ENCODE results near the gene C1QL2. TPM values are rescaled to one million over a fixed set of nuclear protein-coding genes. Genes with fewer than 3 reads are reported as not detected.
A peak's percentile ranks its signal among the peaks of the same experiment; 100 is the strongest.

The C1QL2 gene
- total and polyA plus RNA-seq, 10 donors: not detected

DNA sequence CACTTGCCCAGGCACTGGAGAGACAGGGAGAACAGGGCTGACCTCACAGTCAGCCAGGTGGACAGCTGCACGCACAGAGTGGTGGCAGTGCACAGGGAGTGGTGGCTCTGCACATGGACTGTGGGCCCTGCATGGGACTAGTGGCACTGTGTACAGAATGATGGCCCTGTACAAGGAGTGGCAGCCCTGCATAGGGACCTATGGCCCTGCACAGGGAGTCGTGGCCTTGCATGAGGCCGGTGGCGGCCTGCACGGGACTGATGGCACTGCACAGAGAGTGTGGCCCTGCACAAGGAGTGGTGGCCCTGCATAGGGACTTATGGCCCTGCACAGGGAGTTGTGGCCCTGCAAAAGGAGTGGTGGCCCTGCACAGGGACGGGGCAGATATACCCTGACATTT is 46.0 kb upstream of the C1QL2 start:
- no peak for TF ChIP-seq POLR2A (IDR thresholded peaks at IDR 0.05)
- TF ChIP-seq CTCF (IDR thresholded peaks at IDR 0.05 in 8 of 11, conservative IDR thresholded peaks at IDR 0.05 in 3 of 11): no peak
- TF ChIP-seq POLR2AphosphoS5 (IDR thresholded peaks at IDR 0.05): no peak
- Histone ChIP-seq H3K4me1 (no peaks in the 10 kb centered on the region), H3K27me3 (replicated peaks in 1 of 7) (peaks cover 0 to 13% (median 0%) of the 10 kb centered on the region in 7 donors), H3K9me3 (no peaks in the 10 kb centered on the region), H3K27ac (no peak overlapping the region), H3K36me3 (no peaks in the 10 kb centered on the region), H3K4me3 (no peak overlapping the region)
- intact Hi-C loops (cut with DNase I; ENCODE audit: low total_unique reads): no loop called here
- DNase-seq: peak; percentile 63
- 65 to 95% (median 86%) methylated on average over 5 to 6 of the region's 6 CpGs for WGBS, 5 donors

- 47 to 89% (median 64%) methylated on average over 1 of the region's 1 CpG for WGBS, 5 donors
- intact Hi-C loops (cut with DNase I; ENCODE audit: low total_unique reads): no loop called here
- no peak for TF ChIP-seq POLR2AphosphoS5 (IDR thresholded peaks at IDR 0.05)
- TF ChIP-seq POLR2A (IDR thresholded peaks at IDR 0.05): no peak
- no peak for TF ChIP-seq CTCF (IDR thresholded peaks at IDR 0.05 in 8 of 11, conservative IDR thresholded peaks at IDR 0.05 in 3 of 11)
- peaks cover 0 to 7% (median 1%) of the 10 kb centered on the region in 6 donors for H3K4me1 ChIP-seq
- no peak overlapping the region for H3K27ac ChIP-seq
- H3K4me3 ChIP-seq: no peak overlapping the region
- H3K36me3 ChIP-seq: no peaks in the 10 kb centered on the region
- peaks cover 0 to 19% (median 0%) of the 10 kb centered on the region in 7 donors for H3K27me3 ChIP-seq (replicated peaks in 1 of 7)
- H3K9me3 ChIP-seq: no peaks in the 10 kb centered on the region
- peak; percentile 17 for DNase-seq
Measured at GRCh38 chr2:119202610-119203310, 44.2 kb upstream of the C1QL2 start.

- Histone ChIP-seq H3K36me3 (no peaks in the 10 kb centered on the region), H3K27ac (no peak overlapping the region), H3K9me3 (no peaks in the 10 kb centered on the region), H3K4me3 (no peak overlapping the region), H3K4me1 (peaks cover 0 to 9% (median 1%) of the 10 kb centered on the region in 6 donors), H3K27me3 (replicated peaks in 1 of 7) (peaks cover 0 to 23% (median 0%) of the 10 kb centered on the region in 7 donors)
- intact Hi-C loops (cut with DNase I; ENCODE audit: low total_unique reads): no loop called here
- WGBS, 5 donors: 77 to 94% (median 80%) methylated on average over 5 of the region's 5 CpGs
- DNase-seq: peak; percentile 29
- TF ChIP-seq POLR2A (IDR thresholded peaks at IDR 0.05) (no peak), CTCF (IDR thresholded peaks at IDR 0.05 in 8 of 11, conservative IDR thresholded peaks at IDR 0.05 in 3 of 11) (no peak), POLR2AphosphoS5 (IDR thresholded peaks at IDR 0.05) (no peak)
Measured at GRCh38 chr2:119201815-119202214, 43.3 kb upstream of the C1QL2 start.

GRCh38 chr2:119198240-119198840 is 39.8 kb upstream of the C1QL2 start:
- H3K27me3 ChIP-seq (replicated peaks in 1 of 7): peaks cover 0 to 46% (median 0%) of the 10 kb centered on the region in 7 donors
- TF ChIP-seq POLR2A (IDR thresholded peaks at IDR 0.05) (no peak), CTCF (IDR thresholded peaks at IDR 0.05 in 8 of 11, conservative IDR thresholded peaks at IDR 0.05 in 3 of 11) (no peak), POLR2AphosphoS5 (IDR thresholded peaks at IDR 0.05) (no peak)
- WGBS, 5 donors: 60 to 74% (median 64%) methylated on average over 7 of the region's 7 CpGs
- no peak overlapping the region for H3K4me3 ChIP-seq
- DNase-seq: peak; percentile 59
- peaks cover 0 to 9% (median 1%) of the 10 kb centered on the region in 6 donors for H3K4me1 ChIP-seq
- H3K9me3 ChIP-seq: no peaks in the 10 kb centered on the region
- intact Hi-C loops (cut with DNase I; ENCODE audit: low total_unique reads): no loop called here
- H3K27ac ChIP-seq: no peak overlapping the region
- H3K36me3 ChIP-seq: no peaks in the 10 kb centered on the region

Data from spleen (tissue), 11 donors.